Suprapubic skin (tissue), 4 donors: Measurements from ENCODE around the gene SUSD4. TPM values are rescaled to one million over a fixed set of nuclear protein-coding genes. Genes with fewer than 3 reads are reported as not detected.

Source experiments
- DNase-seq, 2 donors: peaks; one replicate each; pipeline ENCODE4 v3.0.0-alpha.2; 2019; ENCODE audit warnings: low spot score in 2 of 2
- H3K27ac ChIP-seq: fragments of 200-600 bp; sonication (generic); one replicate; pipeline ENCODE4 v1.5.1; 2019
- H3K27me3 ChIP-seq: fragments of 200-600 bp; sonication (generic); one replicate; pipeline ENCODE4 v1.5.1; 2019
- H3K36me3 ChIP-seq: fragments of 200-600 bp; sonication (generic); one replicate; pipeline ENCODE4 v1.5.1; 2019
- H3K4me1 ChIP-seq: fragments of 200-600 bp; sonication (generic); one replicate; pipeline ENCODE4 v1.5.1; 2019
- H3K4me3 ChIP-seq: fragments of 200-600 bp; sonication (generic); one replicate; pipeline ENCODE4 v1.5.1; 2019; ENCODE audit warnings: mild to moderate bottlenecking
- H3K9me3 ChIP-seq: fragments of 200-600 bp; sonication (generic); one replicate; pipeline ENCODE4 v1.5.1; 2019
- CTCF ChIP-seq, 2 donors: fragments of 200-600 bp in 1 of 2; fragments of 450-650 bp in 1 of 2; sonication (generic) in 1 of 2; IDR thresholded peaks; one replicate each; pipeline ENCODE4 v1.5.1; 2016 to 2019; ENCODE audit warnings: antibody characterized with exemption in 2 of 2, mild to moderate bottlenecking in 1 of 2, moderate library complexity in 1 of 2
- EP300 ChIP-seq: sonication (generic); formaldehyde crosslinking; IDR thresholded peaks from one replicate; pipeline ENCODE4 v1.6.1; 2017; ENCODE audit warnings: antibody characterized with exemption
- POLR2A ChIP-seq, 2 donors: fragments of 450-650 bp; IDR thresholded peaks; one replicate each; pipeline ENCODE4 v1.6.1; 2017; ENCODE audit warnings: antibody characterized with exemption in 2 of 2, mild to moderate bottlenecking in 2 of 2, moderate library complexity in 2 of 2
- POLR2AphosphoS5 ChIP-seq, 3 donors: sonication (generic); formaldehyde crosslinking; IDR thresholded peaks; one replicate each; pipeline ENCODE4 v1.6.1; 2017; ENCODE audit warnings: antibody characterized with exemption in 3 of 3
- WGBS: methylation state at CpG from one replicate; pipeline ENCODE4 v1.1.5; 2018; 5-methylcytosine and 5-hydroxymethylcytosine counted together
- total RNA-seq, 4 donors: library from RNA; depleted of rRNA; stranded (reverse); fragments of >200 nt; gene quantifications; one replicate each; pipeline ENCODE4 v1.1.0, GENCODE V29; 2016

SUSD4 gene
- total RNA-seq, 4 donors from 2014 or later, result 3.3 to 11.3 (median 6.7) TPM

- no peaks in the 10 kb centered on the region for H3K27me3 ChIP-seq
- no peaks in the 10 kb centered on the region for H3K9me3 ChIP-seq
- no peak for TF ChIP-seq POLR2A (IDR thresholded peaks at IDR 0.05)
- TF ChIP-seq EP300, result no peak
- no peak for TF ChIP-seq CTCF (IDR thresholded peaks at IDR 0.05)
- no peak for TF ChIP-seq POLR2AphosphoS5 (IDR thresholded peaks at IDR 0.05)
- H3K36me3 ChIP-seq, result no peaks in the 10 kb centered on the region
- 83% methylated on average over 3 of the region's 3 CpGs for WGBS
- H3K27ac ChIP-seq, result no peak overlapping the region
- no peak for DNase-seq
- H3K4me3 ChIP-seq, result no peak overlapping the region
- no peaks in the 10 kb centered on the region for H3K4me1 ChIP-seq
Observed at GRCh38 chr1:223198628-223198965, 165.4 kb downstream of the SUSD4 start.

DNA sequence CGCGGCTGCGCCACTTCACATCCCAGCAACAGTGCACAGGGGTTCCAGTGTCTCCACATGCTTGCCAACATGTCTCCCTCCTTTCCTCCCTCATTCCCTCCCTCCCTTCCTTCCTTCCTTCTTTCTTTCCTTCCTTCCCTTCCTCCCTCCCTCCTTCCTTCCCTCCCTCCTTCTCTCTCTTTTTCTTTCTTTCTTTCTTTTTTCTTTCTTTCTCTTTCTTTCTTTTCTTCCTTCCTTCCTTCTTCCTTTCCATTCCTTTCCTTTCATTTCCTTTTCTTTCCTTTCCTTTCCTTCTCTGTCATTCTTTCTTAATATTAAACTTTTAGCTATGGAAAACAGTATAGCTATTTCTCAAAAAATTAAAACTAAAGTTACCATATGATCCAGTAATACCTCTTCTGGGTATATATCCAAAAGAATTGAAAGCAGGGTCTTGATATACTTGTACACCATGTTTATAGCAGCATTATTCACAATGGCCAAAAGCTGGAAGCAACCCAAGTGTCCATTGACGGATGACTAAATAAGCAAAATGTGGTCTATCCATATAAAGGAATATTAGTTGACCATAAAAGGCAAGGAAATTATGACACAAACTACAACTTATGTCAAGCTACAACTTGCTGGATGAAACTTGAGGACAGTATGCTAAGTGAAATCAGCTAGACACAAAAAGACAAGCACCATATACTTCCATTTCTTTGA is 165.9 kb downstream of the SUSD4 start:
- TF ChIP-seq CTCF (IDR thresholded peaks at IDR 0.05) (no peak), POLR2A (IDR thresholded peaks at IDR 0.05) (no peak), EP300 (no peak), POLR2AphosphoS5 (IDR thresholded peaks at IDR 0.05) (no peak)
- Histone ChIP-seq H3K4me3 (no peak overlapping the region), H3K27ac (no peak overlapping the region), H3K9me3 (no peaks in the 10 kb centered on the region), H3K36me3 (no peaks in the 10 kb centered on the region), H3K27me3 (no peaks in the 10 kb centered on the region), H3K4me1 (no peaks in the 10 kb centered on the region)
- WGBS, result 66% methylated on average over 4 of the region's 4 CpGs
- DNase-seq, result no peak

GRCh38 chr1:223189903-223190724 is 173.9 kb downstream of the SUSD4 start:
- H3K9me3 ChIP-seq, result no peaks in the 10 kb centered on the region
- H3K36me3 ChIP-seq, result no peaks in the 10 kb centered on the region
- H3K27ac ChIP-seq, result no peak overlapping the region
- peaks cover 3% of the 10 kb centered on the region for H3K4me1 ChIP-seq
- H3K4me3 ChIP-seq, result no peak overlapping the region
- DNase-seq, result no peak
- TF ChIP-seq POLR2AphosphoS5 (IDR thresholded peaks at IDR 0.05), result no peak
- no peak for TF ChIP-seq EP300
- no peak for TF ChIP-seq CTCF (IDR thresholded peaks at IDR 0.05)
- no peak for TF ChIP-seq POLR2A (IDR thresholded peaks at IDR 0.05)
- H3K27me3 ChIP-seq, result no peaks in the 10 kb centered on the region
- whole genome bisulfite sequencing, result 70% methylated on average over 9 of the region's 10 CpGs

- H3K27me3 ChIP-seq, result no peaks in the 10 kb centered on the region
- no peak for DNase-seq
- H3K36me3 ChIP-seq, result no peaks in the 10 kb centered on the region
- H3K9me3 ChIP-seq, result no peaks in the 10 kb centered on the region
- peaks cover 3% of the 10 kb centered on the region for H3K4me1 ChIP-seq
- no peak overlapping the region for H3K27ac ChIP-seq
- no peak for TF ChIP-seq POLR2AphosphoS5 (IDR thresholded peaks at IDR 0.05)
- TF ChIP-seq EP300, result no peak
- H3K4me3 ChIP-seq, result no peak overlapping the region
- WGBS, result 71% methylated on average over 3 of the region's 4 CpGs
Observed at GRCh38 chr1:223189525-223189902, 174.5 kb downstream of the SUSD4 start.

- 83% methylated on average over 5 of the region's 5 CpGs for WGBS
- Histone ChIP-seq H3K4me1 (peaks cover 3% of the 10 kb centered on the region), H3K27ac (no peak overlapping the region), H3K27me3 (no peaks in the 10 kb centered on the region), H3K9me3 (no peaks in the 10 kb centered on the region), H3K4me3 (no peak overlapping the region), H3K36me3 (no peaks in the 10 kb centered on the region)
- DNase-seq, result no peak
- TF ChIP-seq POLR2A (IDR thresholded peaks at IDR 0.05) (no peak), EP300 (no peak), POLR2AphosphoS5 (IDR thresholded peaks at IDR 0.05) (no peak), CTCF (IDR thresholded peaks at IDR 0.05) (no peak)
Observed at GRCh38 chr1:223188618-223189356, 175.2 kb downstream of the SUSD4 start.
